HPDE6-E6E7 (cell line): Measurements from ENCODE around the gene SARS1.

Source experiments
- DNase-seq: peaks from one replicate; pipeline ENCODE4 v3.0.0; 2011; ENCODE audit warnings: missing footprints; ENCODE audit errors: extremely low spot score

Gene SARS1

DNA sequence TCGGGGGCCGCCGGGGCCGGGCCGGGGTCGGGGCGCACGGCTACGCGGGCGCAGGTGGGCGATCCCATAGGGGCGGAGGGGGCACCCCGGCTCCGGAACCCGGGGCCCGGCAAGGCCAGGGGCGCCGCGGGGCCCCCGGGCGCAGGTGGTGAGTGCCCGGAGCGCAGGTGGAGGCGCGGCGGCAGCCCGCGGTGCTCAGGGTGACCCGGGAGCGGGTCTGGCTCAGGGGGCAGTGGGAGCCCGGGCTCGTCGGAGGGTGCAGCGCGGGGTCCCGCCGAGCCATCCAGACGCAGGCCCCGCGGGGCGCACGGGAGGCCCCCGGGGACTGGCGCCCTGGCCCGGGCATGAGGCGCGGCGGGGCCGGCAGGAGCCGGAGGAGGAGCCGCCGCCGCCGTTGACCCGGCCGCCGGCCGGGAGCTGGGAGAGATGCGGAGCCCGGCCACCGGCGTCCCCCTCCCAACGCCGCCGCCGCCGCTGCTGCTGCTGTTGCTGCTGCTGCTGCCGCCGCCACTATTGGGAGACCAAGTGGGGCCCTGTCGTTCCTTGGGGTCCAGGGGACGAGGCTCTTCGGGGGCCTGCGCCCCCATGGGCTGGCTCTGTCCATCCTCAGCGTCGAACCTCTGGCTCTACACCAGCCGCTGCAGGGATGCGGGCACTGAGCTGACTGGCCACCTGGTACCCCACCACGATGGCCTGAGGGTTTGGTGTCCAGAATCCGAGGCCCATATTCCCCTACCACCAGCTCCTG, 36.1 kb downstream of the SARS1 start:
- DNase-seq, result no peak

DNA sequence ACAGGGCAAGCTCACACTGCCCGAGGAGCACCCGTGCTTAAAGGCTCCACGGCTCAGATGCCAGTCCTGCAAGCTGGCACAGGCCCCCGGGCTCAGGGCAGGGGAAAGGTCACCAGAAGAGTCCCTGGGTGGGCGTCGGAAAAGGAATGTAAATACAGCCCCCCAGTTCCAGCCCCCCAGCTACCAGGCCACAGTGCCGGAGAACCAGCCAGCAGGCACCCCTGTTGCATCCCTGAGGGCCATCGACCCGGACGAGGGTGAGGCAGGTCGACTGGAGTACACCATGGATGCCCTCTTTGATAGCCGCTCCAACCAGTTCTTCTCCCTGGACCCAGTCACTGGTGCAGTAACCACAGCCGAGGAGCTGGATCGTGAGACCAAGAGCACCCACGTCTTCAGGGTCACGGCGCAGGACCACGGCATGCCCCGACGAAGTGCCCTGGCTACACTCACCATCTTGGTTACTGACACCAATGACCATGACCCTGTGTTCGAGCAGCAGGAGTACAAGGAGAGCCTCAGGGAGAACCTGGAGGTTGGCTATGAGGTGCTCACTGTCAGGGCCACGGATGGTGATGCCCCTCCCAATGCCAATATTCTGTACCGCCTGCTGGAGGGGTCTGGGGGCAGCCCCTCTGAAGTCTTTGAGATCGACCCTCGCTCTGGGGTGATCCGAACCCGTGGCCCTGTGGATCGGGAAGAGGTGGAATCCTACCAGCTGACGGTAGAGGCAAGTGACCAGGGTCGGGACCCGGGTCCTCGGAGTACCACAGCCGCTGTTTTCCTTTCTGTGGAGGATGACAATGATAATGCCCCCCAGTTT, 36.9 kb downstream of the SARS1 start:
- no peak for DNase-seq

DNA sequence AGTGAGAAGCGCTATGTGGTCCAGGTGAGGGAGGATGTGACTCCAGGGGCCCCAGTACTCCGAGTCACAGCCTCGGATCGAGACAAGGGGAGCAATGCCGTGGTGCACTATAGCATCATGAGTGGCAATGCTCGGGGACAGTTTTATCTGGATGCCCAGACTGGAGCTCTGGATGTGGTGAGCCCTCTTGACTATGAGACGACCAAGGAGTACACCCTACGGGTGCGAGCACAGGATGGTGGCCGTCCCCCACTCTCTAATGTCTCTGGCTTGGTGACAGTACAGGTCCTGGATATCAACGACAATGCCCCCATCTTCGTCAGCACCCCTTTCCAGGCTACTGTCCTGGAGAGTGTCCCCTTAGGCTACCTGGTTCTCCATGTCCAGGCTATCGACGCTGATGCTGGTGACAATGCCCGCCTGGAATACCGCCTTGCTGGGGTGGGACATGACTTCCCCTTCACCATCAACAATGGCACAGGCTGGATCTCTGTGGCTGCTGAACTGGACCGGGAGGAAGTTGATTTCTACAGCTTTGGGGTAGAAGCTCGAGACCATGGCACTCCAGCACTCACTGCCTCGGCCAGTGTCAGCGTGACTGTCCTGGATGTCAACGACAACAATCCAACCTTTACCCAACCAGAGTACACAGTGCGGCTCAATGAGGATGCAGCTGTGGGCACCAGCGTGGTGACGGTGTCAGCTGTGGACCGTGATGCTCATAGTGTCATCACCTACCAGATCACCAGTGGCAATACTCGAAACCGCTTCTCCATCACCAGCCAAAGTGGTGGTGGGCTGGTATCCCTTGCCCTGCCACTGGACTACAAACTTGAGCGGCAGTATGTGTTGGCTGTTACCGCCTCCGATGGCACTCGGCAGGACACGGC, 37.8 kb downstream of the SARS1 start:
- DNase-seq, result no peak

DNA sequence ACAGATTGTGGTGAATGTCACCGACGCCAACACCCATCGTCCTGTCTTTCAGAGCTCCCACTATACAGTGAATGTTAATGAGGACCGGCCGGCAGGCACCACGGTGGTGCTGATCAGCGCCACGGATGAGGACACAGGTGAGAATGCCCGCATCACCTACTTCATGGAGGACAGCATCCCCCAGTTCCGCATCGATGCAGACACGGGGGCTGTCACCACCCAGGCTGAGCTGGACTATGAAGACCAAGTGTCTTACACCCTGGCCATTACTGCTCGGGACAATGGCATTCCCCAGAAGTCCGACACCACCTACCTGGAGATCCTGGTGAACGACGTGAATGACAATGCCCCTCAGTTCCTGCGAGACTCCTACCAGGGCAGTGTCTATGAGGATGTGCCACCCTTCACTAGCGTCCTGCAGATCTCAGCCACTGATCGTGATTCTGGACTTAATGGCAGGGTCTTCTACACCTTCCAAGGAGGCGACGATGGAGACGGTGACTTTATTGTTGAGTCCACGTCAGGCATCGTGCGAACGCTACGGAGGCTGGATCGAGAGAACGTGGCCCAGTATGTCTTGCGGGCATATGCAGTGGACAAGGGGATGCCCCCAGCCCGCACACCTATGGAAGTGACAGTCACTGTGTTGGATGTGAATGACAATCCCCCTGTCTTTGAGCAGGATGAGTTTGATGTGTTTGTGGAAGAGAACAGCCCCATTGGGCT, 38.6 kb downstream of the SARS1 start:
- no peak for DNase-seq

DNA sequence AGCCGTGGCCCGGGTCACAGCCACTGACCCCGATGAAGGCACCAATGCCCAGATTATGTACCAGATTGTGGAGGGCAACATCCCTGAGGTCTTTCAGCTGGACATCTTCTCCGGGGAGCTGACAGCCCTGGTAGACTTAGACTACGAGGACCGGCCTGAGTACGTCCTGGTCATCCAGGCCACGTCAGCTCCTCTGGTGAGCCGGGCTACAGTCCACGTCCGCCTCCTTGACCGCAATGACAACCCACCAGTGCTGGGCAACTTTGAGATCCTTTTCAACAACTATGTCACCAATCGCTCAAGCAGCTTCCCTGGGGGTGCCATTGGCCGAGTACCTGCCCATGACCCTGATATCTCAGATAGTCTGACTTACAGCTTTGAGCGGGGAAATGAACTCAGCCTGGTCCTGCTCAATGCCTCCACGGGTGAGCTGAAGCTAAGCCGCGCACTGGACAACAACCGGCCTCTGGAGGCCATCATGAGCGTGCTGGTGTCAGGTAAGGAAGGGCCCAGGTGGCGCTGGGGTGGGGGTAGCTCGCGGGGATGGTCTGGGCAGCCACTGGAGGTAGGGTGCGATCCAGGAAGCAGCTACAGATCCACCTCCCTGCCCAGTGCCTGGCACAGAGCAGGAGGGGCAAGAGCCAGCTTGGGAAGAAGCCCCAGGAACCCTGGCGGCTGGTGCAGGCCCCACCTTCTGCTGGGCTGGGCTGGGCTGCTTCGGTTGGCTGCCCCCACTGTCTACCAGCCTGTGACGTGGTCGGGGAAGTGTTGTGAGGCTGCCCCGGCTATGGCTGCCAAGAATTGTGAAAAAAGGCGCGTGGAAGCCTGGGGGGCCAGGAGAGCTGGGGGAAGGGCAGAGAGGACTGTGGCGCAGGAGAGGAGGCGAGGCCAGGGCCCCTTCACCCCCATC, 39.4 kb downstream of the SARS1 start:
- DNase-seq, result no peak

DNA sequence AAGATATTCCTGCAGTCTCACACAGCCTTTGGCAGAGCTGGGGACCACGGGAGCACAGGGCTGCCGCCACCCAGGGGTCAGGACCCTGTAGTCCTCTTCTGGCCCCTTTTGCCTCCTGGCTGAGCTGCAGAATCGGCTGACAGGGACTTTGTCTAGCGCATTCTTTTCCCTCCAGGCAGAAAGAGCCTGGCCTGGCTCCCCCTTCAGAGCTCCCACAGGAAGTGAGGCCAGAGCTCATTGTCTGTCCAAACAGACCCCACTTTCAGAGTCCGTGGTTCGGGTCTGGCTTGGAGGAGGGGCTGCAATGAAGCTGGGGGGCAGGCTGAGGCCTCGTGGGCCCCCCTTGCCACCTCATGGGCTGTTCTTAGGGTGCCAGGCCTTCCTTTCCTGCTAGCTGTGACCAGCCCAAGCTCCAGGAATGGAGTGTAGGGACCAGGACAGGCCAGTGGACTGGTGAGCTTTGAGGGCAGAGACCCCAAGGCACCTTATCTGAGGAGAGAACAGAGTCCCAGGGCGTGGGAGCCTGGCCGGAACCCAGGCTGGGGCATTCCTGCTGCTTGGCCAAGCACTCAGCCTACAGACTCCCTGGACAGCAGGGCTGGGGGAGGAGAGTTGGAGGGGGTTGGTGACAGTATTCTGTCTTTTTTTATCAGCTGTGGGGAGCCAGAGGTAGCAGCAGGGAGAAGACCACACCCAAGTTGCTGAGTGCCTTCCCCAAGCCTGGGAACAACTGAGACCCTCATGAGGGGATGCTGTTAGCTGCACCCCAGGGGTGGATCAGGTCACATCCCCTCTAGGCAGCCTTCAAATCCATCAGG, 40.3 kb downstream of the SARS1 start:
- no peak for DNase-seq

DNA sequence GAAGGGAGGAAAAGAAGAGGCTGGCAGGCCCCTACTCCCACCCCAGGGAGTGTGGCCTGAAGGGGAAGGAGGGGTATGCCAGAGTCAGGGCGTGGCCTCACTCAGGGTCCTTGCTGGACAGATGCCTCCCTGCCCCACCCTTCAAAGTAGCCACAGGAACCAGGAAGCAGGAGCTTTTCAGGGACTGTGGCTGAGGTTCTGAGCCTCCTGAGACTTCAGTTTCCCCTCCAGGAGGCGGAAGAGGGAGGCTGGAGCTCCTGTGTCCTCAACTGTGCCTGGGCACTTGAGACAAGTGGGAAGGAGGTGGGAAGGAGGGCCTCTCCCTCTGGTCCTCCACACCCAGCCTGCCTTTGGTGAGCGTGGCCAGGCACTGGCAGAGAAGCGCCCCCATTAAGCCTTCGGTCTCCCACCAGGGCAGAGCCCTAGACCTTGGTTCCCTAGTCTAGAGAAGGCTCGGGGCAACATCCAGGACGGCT, 40.9 kb downstream of the SARS1 start:
- DNase-seq, result no peak

DNA sequence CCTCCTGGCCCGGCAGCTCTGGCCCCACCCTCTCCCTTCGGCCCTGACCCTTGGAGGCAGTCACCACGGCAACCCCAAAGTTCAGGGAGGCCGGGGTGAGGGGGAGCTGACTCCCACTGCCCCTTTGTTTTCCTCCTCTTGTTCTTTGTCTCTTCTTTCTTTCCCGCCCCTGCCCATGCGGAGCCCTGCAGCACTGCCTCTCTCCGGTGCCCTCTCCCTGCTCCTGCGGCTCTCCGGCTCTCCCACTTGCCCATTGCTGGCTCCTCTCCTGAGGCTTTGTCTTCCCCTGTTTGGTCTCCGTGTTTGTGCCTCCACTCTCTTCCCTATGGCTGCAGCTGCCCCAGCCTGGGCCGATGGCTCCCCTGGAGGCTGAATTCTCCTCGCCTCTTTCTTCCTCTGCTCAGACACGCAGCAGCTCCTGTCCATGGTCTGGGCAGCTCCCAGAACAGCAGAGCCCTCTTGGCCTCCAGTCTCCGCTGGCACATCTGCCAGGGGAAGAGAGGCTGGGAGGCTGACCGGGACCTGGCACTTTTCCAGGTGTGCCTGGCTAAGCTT, 41.5 kb downstream of the SARS1 start:
- no peak for DNase-seq

DNA sequence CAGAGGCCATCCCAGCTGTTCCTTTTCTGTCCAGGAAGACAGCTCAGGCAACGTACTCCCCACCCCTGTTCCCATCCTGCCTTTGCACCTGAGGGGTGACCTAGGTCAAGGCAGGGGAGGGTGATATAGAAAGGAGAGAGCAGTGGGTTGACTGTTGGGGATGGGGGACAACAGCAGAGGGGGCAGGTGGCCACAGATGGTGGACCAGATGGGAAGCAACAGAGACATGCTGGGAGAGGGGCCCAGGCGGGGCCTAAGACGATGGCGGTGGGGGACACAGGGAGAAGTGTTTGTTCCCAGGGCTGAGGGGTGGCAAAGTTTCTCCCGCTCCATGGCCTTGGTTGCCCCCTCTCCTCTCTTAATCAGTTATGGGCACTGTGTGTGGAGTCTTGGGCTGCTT, 42.0 kb downstream of the SARS1 start:
- DNase-seq, result no peak

DNA sequence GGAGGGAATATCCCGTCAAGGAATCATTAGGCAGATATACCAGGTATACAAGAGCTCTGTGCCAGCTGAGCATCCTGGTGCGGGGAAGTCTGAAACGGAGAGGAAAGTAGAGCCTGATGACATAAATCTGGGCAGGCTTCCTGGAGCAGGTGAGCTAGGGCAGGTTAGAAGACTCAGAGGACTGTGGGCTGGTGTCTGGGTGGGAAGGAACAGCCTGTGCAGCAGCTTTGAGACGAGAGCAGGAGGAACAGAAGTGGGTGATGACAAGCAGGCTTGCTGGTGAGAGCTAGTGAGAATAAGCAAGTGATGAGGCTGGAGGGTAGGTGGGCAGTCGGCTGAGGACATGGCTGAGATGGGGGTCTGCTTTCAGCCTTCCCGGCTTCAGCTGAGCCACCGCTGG, 42.4 kb downstream of the SARS1 start:
- DNase-seq, result no peak

DNA sequence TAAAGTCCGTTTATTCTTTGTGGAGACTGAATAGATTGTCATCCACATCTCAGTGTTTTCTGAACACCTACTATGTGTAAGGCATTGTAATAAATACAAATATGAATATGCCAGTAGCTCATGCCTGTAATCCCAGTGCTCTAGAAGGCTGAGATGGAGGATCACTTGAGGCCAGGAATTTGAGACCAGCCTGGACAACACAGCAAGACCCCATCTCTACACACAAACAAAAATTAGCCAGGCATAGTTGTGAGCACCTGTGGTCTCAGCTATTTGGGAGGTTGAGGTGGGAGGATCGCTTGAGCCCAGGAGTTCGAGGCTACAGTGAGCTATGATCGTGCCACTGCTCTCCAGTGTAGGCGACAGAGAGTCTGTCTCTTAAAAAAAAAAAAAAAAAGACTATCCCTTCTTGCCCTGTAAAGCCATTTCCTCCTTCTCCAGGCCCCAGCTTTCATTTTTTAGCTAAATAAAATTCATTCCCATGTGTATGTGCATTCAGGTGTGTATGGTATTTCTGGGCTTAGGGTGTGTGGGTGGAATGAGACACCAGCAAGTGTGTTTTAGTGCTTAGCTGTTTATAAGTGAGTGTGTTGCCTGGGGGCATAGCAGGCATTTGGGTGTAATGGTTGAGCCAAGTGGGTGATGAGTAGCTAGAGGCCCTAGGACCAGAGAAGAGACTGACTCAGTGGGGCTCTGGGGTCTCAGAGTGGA, 43.4 kb downstream of the SARS1 start:
- peak; percentile 73 for DNase-seq

DNA sequence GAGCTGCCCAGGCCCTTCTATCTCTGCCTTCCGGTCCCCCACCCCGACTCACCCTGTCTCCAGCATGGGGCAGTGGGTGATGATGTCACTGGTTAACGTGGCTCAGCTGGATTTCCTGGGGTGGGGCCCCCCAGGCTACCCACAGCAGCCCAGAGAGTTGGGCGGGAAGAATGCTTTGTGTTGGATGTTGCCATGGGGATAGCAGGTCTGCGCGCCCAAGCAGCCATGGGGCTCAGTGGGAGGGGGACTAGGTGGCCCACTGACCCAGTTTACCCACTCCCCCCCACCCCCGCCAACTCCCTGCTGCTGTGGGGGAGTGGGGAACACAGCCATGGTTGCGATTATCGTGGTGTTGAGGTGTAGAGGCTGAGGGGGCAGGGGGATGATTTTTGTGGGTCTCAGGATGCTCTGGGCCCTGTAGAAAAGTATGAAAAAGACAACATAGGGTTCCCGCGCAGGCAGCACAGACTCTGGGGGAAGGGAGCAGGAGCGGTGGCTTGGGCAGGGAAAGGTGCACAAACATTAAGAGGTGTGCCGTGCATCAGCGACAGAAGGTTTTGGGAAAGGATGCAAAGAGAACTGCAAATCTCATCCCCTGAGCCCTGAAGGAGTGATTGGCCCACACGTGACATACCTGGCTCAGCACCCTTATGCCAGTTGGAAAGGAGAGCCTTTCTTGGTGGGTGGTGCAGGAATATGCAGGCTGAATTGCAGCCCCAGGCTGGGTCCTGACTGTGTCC, 44.1 kb downstream of the SARS1 start:
- DNase-seq, result no peak

DNA sequence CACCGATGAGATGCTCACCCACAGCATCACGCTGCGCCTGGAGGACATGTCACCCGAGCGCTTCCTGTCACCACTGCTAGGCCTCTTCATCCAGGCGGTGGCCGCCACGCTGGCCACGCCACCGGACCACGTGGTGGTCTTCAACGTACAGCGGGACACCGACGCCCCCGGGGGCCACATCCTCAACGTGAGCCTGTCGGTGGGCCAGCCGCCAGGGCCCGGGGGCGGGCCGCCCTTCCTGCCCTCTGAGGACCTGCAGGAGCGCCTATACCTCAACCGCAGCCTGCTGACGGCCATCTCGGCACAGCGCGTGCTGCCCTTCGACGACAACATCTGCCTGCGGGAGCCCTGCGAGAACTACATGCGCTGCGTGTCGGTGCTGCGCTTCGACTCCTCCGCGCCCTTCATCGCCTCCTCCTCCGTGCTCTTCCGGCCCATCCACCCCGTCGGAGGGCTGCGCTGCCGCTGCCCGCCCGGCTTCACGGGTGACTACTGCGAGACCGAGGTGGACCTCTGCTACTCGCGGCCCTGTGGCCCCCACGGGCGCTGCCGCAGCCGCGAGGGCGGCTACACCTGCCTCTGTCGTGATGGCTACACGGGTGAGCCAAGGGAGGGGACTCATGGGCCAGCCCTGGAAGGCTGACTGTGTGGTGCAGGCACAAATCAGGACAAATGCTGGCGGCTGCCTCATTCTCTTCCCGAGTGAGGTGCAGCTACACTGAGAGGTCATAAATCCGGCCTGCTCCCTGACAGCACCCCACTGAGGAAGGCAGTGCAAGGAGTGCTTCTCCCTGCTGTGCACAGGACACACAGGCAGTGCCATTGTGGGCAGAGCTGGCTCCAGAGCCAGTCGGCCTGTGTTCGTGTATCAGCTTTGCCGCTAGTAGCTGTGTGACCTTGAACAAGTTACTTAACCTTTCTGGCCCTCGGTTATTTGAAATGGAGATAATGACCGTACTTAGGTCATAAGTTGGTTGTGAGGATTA, 45.1 kb downstream of the SARS1 start:
- no peak for DNase-seq

DNA sequence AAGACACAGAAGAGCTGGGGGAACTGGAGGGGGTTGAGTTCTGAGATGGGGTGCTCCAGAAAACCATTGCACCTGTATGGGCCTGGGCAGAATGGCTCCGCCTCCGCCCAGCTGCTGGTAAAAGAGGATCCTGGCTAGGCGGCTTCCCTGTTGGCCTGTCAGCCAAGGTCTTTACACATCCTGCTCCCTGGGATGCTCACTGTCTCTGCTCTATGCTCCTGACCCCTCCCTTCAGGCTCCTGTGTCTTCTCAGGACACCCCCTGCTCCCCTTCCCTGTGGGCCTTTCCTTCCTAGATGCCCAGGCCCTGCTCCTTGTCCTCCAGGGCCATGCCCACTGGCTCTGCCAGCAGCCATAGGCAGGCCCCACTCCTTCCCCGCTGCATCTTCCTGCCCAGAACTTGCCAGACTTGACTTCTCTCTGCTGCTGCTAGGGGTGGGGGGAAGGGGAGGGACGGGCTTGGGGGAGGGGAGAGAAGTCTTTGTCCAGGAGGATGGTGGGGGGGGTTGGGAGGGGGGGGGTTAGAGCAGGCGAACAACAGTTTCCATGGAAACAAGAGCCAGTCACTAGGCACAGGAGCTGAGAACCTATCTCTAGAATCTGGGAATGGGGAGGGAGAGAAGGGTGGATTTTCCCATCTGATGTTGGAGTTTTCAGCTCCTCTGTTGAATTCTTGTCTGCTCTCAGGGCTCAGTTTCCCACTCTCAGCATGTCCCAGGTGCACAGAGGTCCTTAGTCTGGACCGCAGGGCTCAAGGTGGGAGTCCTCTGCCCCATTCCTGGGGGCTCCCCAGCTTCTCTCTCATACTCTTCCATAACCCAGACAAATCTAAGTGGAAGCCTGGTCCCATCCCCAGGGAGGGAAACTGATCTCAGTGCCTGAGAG, 46.2 kb downstream of the SARS1 start:
- DNase-seq, result no peak

DNA sequence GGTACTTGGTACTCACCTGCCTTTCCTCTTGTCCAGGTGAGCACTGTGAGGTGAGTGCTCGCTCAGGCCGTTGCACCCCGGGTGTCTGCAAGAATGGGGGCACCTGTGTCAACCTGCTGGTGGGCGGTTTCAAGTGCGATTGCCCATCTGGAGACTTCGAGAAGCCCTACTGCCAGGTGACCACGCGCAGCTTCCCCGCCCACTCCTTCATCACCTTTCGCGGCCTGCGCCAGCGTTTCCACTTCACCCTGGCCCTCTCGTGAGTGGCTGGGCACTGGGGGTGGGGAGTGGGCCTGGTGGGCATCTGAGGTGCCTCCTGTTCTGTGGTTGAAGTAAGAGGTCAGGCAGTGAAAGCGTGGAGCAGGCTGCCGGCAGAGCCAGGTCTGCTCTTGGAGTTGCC, 47.3 kb downstream of the SARS1 start:
- DNase-seq, result no peak

DNA sequence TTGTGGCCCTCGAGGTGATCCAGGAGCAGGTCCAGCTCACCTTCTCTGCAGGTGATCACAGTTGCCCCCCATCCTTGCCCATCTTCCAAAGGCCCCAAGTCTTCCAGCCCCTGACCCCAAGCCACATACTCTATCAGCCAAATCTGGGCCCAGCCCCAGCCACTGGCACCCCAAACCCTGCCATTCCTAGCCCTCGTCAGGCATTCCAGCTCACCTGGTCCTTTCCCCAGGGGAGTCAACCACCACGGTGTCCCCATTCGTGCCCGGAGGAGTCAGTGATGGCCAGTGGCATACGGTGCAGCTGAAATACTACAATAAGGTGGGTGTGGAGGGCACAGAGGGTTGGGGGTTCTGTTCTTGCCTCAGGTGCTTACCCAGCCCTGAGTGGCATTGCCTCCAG, 47.9 kb downstream of the SARS1 start:
- DNase-seq, result no peak
